GM18858 (cell line): ENCODE data around the gene TXLNG.
A peak's percentile ranks its signal among the peaks of the same experiment; 100 is the strongest.

Experiments
- ATAC-seq: cut with Tn5 transposase; IDR thresholded peaks from one replicate; pipeline ENCODE4 v1.9.1; 2021; ENCODE audit not compliant: unreplicated experiment

TXLNG gene

GRCh38 chrX:16785247-16786138 is 773 bp upstream of the TXLNG start:
- no peak for ATAC-seq

DNA sequence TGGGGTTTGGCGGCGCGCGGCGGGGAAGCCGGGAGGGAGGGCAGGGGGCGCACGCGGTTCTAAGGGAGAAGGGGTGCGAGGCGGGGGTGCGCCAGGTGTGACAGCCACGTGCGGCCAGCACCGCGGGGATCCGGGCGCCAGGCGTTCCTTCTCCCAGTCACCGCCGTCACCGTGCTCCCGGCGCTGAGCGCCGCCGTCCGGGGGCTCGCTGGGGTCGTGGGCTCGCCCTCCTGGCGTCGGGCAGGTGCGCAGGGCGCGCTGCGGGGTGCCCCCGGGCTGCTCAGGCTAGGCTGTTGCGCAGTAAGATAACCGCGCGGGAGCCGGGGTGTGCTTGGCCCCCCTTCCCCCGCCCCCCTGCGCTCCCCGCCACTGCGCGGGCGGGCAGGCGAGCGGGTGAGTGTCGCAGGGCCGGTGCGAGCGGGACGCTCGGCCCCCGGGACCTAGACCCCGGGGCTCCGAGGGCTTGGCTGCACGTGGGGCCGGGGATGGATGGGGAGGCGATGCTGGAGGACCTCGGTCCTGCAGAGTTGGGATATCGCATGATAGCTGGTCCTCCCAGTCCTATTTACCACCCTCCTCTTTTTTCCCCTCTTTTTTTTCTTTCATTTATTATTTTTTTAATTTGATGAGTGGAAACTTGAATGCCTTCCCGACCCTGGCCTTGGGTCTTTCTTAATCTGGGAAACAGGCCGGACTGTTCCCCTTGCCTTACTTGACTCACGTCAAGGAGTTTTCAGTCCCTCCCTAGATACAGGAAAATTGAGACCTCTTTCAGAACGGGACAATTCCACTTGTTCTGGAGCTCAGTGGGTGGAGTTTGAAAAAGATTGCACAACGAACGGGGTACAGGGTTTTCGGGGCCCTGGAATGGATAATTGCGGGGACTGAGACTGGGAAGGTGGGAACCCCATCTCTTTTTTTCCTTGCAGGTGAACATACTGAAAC is 797 bp downstream of the TXLNG start:
- ATAC-seq = no peak

DNA sequence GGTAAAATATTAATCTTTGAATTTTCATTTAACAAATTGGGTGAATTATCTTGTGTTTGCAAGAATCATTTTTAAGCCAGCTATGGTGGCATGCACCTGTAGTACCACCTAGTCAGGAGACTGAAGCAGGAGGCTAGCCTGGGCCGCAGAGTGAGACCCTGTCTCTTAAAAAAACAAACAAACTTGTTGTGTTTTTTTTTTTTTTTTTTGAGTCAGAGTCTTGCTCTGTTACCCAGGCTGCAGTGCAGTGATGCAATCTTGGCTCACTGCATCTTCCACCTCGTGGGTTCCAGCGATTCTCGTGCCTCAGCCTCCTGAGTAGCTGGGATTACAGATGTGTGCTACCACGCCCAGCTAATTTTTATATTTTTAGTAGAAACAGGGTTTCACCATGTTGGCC is 2.2 kb downstream of the TXLNG start:
- ATAC-seq = no peak

DNA sequence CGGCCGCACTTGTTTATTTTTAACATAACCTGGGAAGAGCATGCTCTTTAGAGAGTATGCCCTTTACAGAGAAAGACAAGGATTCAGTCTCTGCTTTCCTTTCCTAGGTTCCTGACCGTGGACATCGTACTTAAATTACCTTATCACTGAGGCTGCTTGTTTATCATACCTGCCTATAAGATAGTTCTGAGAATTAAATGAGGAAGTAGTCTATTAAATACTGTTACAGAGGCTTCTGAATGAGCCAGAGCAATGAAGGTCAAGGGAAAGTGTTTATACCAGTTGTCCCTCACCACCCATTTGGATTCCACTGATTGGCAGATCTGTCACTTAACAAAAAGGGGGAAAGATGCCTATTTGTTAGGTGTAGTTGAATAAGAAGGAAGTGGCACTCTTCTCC is 10.0 kb downstream of the TXLNG start:
- no peak for ATAC-seq

DNA sequence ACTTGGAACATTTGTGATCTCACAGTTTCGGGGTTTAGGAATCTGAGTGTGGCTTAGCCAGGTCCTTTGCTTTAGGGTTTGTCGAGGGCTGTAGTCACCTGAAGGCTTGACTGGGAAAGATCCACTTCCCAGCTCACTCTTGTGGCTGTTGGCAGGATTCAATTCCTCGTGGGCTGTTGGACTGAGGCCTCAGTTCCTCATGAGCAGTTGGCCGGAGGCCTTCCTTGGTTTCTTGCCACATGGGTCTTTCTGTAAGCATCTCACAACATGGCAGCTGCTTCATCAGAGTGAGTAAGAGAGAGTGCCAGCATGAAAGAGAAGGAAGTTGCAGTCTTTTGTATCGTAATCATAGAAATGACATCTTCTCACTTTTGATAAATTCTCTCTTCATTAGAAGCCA is 11.1 kb downstream of the TXLNG start:
- no peak for ATAC-seq

- no peak for ATAC-seq
Measured at GRCh38 chrX:16797841-16798240, 11.6 kb downstream of the TXLNG start.

DNA sequence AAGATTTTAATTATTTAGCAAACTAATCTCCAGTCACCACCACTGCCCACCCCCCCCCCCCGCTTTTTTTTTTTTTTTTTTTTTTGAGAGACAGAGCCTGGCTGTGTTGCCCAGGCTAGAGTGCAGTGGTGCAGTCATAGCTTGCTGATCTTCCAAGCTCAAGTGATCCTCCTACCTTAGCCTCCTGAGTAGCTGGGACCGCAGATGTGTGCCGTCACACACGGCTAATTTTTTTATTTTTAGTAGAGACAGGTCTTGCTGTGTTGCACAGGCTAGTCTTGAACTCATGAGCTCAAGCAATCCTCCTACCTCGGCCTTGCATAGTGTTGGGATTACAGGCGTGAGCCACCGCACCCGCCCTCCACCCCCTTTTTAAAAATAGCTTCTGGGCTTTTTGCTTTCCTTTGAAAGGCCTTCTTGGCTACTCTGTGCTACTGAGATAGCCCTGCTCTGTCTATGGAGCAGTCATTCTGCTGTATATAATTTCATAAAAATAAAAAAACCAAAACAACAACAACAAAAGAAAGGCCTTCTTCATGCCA is 18.7 kb downstream of the TXLNG start:
- ATAC-seq = peak; percentile 76

GRCh38 chrX:16807548-16807947 is 21.3 kb downstream of the TXLNG start:
- no peak for ATAC-seq

- ATAC-seq = no peak
Measured at GRCh38 chrX:16807976-16808542, 21.8 kb downstream of the TXLNG start.

- ATAC-seq = no peak
Measured at GRCh38 chrX:16814597-16814996, 28.3 kb downstream of the TXLNG start.

DNA sequence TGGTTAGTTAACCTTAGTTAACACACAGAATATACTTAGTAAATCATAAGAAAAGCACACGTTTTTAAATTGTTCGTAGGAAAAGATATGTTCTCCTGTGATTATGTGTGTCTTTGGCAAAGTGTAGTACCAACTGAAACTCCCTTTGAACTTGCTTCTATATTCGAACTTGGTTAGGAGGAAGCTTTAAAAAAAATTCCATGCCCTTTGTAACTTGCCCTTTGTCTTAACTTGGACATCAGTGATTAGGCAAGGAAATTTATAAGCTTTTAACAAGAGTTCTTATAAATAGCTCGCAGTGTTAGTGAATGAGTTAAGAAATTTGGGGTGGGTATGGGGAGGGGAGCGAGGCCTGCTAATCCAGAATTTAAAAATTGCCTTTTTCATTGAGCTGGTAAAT is 33.4 kb downstream of the TXLNG start:
- ATAC-seq = no peak

DNA sequence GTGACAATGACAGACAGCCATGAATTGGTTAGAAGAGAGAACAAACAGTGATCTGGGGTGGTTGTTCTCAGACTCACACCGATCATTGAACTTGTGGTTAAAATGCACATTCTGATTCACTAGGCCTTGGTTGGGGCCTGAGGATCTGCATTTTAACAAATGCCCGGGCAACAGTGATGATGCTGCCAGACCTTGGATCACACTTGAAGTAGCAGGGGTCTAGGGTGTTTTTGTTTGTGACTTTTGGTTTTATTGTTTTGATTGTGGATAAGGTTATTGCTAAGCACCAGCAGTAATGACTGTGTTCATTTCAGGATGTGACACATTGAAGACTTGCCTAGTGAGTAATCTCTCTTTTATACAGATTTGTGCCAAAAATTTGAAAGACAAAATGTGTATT is 36.5 kb downstream of the TXLNG start:
- no peak for ATAC-seq

- ATAC-seq = no peak
Measured at GRCh38 chrX:16825264-16826035, 39.2 kb downstream of the TXLNG start.

DNA sequence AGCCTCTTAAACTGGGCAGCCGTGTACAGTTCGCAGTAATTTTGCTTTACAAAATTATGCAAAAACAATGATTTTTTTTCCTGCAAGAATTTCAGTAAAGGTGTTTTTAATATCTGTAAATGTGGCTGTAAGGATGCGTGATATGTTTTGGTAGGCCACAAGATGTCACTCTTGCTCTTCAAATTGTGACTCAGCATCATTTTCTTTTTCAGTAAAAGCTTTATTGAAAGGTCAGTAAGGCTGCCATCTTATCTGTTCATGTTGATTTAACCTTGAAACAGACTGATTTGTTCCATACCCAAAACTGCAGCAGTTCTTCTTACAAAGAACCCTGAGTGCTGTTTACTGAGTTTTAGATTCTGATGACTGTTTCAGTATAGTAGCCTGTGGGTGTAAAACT is 39.9 kb downstream of the TXLNG start:
- no peak for ATAC-seq

- no peak for ATAC-seq
Measured at GRCh38 chrX:16827225-16827624, 41.0 kb downstream of the TXLNG start.

DNA sequence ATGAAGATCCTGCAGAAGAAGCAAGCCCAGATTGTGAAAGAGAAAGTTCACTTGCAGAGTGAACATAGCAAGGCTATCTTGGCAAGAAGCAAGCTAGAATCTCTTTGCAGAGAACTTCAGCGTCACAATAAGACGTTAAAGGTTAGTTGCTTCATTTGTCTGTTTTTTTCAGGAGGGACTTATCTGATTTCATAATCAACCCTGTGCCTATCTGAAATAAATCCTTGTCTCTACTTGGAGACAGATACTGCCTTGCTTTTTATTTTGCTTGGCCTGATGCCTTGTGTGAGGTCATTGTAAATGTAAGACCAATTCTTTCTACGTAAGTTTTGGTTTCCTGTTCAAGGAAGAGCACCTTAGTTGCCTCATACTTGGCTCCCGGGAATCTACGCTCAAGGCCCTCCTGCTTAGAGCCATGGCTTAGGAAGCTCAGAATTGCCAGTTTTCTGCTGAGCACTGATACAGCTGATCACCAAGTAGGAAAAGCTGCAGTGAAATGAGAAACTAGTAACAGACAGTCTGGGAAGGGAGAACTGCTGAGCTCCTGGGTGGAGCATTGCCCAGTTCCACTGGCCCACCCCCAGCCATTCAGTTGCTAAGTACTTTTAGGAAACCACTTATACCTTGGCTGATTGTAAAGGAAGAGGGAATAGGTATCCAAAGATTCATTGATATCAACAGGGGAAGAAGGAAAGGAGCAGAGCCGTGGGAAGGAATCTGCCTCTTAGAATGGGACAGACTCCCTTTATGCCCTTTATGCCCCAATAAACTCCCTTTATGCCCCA is 42.0 kb downstream of the TXLNG start:
- ATAC-seq = no peak

DNA sequence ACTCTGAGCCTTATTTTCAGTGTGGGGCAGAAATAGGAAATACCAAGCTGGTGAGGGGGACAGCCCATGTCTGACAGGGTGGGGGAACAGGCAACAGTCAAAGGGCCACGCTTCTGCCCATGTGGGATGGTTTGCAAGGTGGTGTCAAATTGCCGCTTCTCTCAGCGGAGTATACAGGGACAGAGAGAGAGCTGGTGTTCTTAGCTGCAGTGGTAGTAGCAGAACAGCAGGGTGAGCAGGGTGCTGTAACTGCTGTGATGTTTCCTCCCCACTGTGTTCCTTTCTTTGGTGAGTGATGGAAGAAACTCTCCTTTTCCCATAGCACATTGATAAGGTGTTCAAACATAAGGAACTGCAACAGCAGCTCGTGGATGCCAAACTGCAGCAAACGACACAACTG is 46.0 kb downstream of the TXLNG start:
- no peak for ATAC-seq

GRCh38 chrX:16834806-16835205 is 48.5 kb downstream of the TXLNG start:
- no peak for ATAC-seq

DNA sequence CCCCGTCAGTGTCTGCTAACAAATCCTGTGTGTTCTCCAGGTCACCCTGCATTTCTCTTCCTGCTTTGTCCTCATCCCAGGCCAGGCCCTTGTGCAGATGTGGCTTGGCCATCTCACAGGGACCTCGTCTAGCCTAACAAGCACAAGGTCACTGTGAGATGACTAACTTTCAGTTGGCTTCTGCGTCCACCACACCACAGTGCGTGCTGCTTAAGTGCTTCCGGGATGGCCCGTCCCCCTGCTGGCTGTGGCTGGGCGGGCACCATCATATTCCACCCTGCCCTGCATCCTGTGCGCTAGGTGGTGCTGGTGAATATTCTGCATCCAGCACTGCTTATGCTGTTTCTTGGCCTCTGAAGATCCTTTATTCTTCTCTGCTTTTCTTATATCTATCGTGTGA is 50.1 kb downstream of the TXLNG start:
- no peak for ATAC-seq
